Measurements from ENCODE around the gene COL19A1. TPM values are rescaled to one million over a fixed set of nuclear protein-coding genes. Genes with fewer than 3 reads are reported as not detected.

The COL19A1 gene
- total RNA-seq, 1 donor from 2014 or later = 0.49 TPM

- H3K4me3 ChIP-seq = no peak overlapping the region
- H3K36me3 ChIP-seq = no peaks in the 10 kb centered on the region
- no peak for DNase-seq (ENCODE audit: extremely low spot score in 2 of 2)
- no peaks in the 10 kb centered on the region for H3K27me3 ChIP-seq
- TF ChIP-seq POLR2A (IDR thresholded peaks at IDR 0.05) = no peak
- no peak for TF ChIP-seq POLR2AphosphoS5 (IDR thresholded peaks at IDR 0.05; ENCODE audit: insufficient read depth in 1 of 2, low read depth in 1 of 2)
- no peak for TF ChIP-seq CTCF (IDR thresholded peaks at IDR 0.05)
- intact Hi-C loops (cut with DNase I) = no loop called here
- no peak overlapping the region for H3K27ac ChIP-seq
- H3K4me1 ChIP-seq = no peaks in the 10 kb centered on the region
- no peaks in the 10 kb centered on the region for H3K9me3 ChIP-seq
Measured at GRCh38 chr6:70210462-70210861, 344.1 kb downstream of the COL19A1 start.

- H3K27ac ChIP-seq = no peak overlapping the region
- no peaks in the 10 kb centered on the region for H3K27me3 ChIP-seq
- no peaks in the 10 kb centered on the region for H3K4me1 ChIP-seq
- no peak for TF ChIP-seq POLR2A (IDR thresholded peaks at IDR 0.05)
- TF ChIP-seq POLR2AphosphoS5 (IDR thresholded peaks at IDR 0.05; ENCODE audit: insufficient read depth in 1 of 2, low read depth in 1 of 2) = no peak
- TF ChIP-seq CTCF (IDR thresholded peaks at IDR 0.05) = no peak
- no peaks in the 10 kb centered on the region for H3K9me3 ChIP-seq
- DNase-seq (ENCODE audit: extremely low spot score in 2 of 2) = no peak
- no peak overlapping the region for H3K4me3 ChIP-seq
- H3K36me3 ChIP-seq = no peaks in the 10 kb centered on the region
- intact Hi-C loops (cut with DNase I) = no loop called here
Measured at GRCh38 chr6:70215460-70216108, 349.2 kb downstream of the COL19A1 start.

GRCh38 chr6:70216767-70217166, 350.4 kb downstream of the COL19A1 start:
- Histone ChIP-seq H3K9me3 (no peaks in the 10 kb centered on the region), H3K27ac (no peak overlapping the region), H3K4me3 (no peak overlapping the region), H3K4me1 (peaks cover 5% of the 10 kb centered on the region), H3K36me3 (no peaks in the 10 kb centered on the region), H3K27me3 (no peaks in the 10 kb centered on the region)
- no peak for TF ChIP-seq POLR2A (IDR thresholded peaks at IDR 0.05)
- no peak for TF ChIP-seq CTCF (IDR thresholded peaks at IDR 0.05)
- TF ChIP-seq POLR2AphosphoS5 (IDR thresholded peaks at IDR 0.05; ENCODE audit: insufficient read depth in 1 of 2, low read depth in 1 of 2) = no peak
- no peak for DNase-seq (ENCODE audit: extremely low spot score in 2 of 2)
- intact Hi-C loops (cut with DNase I) = no loop called here

GRCh38 chr6:70219943-70220613, 353.7 kb downstream of the COL19A1 start:
- Histone ChIP-seq H3K27ac (no peak overlapping the region), H3K9me3 (no peaks in the 10 kb centered on the region), H3K4me3 (no peak overlapping the region), H3K36me3 (no peaks in the 10 kb centered on the region), H3K4me1 (peaks cover 5% of the 10 kb centered on the region), H3K27me3 (no peaks in the 10 kb centered on the region)
- no peak for DNase-seq (ENCODE audit: extremely low spot score in 2 of 2)
- intact Hi-C loops (cut with DNase I) = no loop called here
- TF ChIP-seq POLR2AphosphoS5 (IDR thresholded peaks at IDR 0.05; ENCODE audit: insufficient read depth in 1 of 2, low read depth in 1 of 2) (no peak), CTCF (IDR thresholded peaks at IDR 0.05) (no peak), POLR2A (IDR thresholded peaks at IDR 0.05) (no peak)

Data from vagina (tissue), 2 donors.